KBM-7 (cell line): Measurements from ENCODE around the gene LTB4R.

Experiments used
- DNase-seq: peaks from one replicate; pipeline ENCODE4 v3.0.0-alpha.2; 2015
- in situ Hi-C: fragments of 300-500 bp; cut with MboI; formaldehyde crosslinking; loops from 2 replicates; pipeline ENCODE4 v1.14.3; 2020; ENCODE audit warnings: low sequenced_read_pairs, low pct_unique_long_range_greater_than_20kb, mixed read lengths

Gene LTB4R

DNA sequence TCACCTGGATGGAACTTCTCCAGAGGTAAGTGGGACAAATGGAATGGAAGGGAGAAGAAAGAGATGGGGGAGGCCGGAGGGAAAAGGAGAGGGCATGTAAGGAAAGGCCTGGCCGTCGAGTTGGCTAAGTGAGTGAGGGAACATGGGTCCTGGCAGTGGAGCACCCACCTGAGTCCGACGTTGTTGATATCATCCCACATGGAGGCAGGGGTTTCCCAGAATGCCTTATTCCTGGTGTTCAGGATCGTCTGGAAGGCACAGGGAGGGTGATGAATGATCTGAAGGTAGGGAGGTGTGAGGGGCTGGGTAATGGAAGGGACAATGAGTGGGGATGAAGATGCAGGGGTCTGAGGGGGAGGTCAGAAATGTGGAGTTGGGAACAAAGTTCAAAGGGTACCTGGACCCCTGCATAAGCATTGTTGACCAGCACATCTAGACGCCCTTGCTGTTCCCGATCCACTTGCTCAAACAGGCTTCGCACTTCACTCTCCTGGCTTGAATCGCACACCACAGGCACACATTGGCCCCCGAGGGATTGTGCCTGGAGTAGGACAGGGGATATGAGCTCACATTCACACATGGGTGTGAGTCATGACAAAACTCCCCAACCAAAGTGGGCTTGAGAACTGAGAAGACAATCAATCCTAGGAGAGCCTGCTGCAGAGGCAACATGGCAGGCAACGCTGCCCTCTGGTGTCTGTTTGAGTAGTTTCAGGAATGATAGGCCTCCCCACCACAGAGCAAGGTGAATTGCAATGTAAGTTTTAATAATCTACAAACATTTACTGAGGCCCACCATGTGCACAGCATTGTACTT, 14.8 kb upstream of the LTB4R start:
- in situ Hi-C loops: loop anchor here (10.0 kb wide), 1 partner anchor 52 kb away; the partner anchor contains the start of gene TINF2
- DNase-seq: peak; percentile 82

DNA sequence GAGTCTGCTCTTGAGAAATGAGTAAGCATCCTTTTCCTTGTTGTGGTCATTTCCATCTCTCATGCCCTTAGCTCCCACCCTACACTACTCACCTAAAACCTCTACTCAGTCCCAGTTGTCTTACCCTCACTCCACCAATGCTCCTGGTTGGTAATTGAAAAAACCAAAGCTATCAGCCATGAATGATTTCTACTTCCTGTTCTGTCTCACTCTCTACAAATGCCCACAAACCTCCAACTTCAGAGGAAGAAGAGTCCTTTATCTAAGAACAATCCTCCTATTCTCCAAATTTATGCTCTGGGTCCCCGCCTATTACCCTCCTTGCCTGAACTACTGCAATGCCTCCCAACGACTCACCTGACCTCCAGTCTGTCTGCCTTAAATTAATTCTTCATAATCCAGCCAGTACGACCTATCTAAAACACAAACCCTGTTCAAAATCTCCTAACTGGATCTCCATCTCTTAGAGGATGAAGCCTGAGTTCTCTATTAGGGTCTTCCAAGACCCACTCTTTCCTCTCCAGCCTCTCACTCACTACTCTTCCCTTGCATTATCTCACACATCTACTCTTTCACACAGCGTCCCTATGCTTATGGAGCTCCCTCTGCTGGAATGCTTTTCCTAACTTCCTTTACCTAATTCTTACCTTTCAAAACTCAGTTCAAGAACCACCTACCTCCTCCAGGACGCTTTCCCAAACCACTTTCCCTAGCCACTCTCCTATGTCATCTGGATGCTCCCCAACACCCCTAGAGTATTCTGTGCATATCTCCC, 13.9 kb upstream of the LTB4R start:
- in situ Hi-C loops: loop anchor here (10.0 kb wide), 1 partner anchor 53 kb away; the partner anchor contains the start of gene TINF2
- peak; percentile 75 for DNase-seq

DNA sequence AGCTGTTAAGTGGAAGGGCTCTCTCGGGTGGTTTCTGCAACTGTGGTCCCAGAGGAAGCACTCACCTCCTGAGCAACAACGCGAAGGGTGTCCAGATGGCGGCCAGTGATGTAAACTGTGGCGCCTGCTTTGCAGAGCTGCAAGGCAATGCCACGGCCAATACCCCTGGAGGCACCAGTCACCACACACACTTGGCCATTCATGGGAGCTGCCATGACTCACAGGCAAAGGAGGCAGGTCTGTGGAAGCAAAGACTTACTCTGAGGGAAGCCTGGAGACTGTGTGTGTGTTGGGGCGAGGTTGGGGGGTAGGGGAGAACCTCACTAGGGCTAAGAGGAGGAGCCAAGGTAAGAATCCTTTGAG, 12.4 kb upstream of the LTB4R start:
- DNase-seq: no peak
- in situ Hi-C loops: loop anchor here (10.0 kb wide), 1 partner anchor 54 kb away; the partner anchor contains the start of gene TINF2

DNA sequence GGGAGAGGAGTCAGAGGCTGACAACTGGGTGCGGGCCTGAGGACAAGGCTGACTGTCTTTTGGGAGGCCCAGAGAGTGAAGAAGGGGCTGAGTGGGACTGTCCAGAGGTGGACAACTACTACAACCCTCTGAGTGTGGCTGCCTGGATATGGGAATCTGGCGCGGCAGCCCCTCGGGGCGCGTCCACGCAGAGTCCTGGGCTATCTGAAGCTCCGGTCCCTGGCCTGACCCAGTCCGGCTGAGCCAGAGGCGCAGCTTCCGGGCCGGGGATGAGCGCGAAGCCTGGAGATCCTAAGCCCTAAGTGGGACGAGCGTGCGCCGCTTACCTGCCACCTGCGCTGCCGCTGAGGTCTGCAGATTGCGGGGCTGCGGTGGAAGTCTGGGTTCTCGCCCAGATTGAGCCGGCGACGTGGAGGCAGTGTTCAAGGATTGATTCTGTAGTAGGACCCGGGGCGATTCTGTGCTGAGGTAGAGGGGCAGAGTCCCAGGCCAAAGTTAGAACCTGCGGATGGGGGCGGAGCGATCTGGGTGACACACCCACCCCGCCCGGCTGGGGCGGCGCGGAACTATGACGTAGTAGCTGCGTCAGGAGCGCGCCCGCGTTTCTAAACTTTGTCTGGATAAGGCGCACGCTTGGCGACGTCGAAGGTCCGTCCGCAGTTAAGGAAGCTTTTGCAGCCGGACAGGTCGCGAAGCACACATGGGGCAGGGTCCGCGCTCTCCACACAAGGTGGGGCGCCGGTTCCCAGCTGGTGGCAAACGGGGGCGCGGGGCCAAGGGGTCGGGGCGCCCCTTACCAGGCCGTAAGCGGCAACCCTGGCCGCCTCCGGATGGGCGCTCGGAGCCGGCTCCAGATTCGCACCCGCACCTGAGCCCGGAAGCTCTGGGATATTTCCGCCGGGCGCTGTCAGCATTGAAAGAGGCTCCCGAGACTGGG, 11.8 kb upstream of the LTB4R start, which contains the start of the genes DHRS1 and NOP9:
DHRS1 (minus strand) TSS at position 526 of the 937 bp plus-strand sequence. CDS start 674 bp downstream, outside the sequence.
NOP9 (plus strand) TSS at position 596 of the 937 bp plus-strand sequence; CDS start at position 701, 105 bp downstream.
- in situ Hi-C loops: loop anchor here (10.0 kb wide), 1 partner anchor 55 kb away; the partner anchor contains the start of gene TINF2
- peak; percentile 95 for DNase-seq

DNA sequence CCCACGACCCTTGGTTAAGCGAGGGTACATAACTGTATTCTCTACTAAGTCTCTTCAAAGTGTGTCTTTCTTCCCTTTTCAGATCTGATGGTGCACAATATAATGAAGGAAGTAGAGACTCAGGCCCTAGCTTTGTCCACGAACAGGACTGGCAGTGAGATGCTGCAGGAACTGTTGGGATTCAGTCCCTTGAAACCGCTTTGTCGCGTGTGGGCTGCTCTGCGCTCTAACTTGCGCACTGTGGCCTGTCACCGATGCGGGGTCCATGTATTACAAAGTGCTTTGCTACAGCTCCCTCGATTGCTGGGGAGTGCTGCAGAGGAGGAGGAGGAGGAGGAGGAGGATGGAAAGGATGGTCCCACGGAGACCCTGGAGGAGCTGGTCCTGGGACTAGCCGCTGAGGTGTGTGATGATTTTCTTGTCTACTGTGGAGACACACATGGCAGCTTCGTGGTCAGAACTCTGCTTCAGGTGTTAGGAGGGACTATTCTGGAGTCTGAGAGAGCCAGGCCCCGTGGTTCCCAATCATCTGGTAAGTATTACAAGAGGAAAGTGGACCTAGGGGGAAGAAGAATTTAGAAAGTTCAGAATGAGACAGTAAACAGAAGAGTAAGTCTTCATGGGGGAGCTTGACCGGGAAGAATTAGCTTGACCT, 10.8 kb upstream of the LTB4R start:
- in situ Hi-C loops: no loop called here
- DNase-seq: no peak

DNA sequence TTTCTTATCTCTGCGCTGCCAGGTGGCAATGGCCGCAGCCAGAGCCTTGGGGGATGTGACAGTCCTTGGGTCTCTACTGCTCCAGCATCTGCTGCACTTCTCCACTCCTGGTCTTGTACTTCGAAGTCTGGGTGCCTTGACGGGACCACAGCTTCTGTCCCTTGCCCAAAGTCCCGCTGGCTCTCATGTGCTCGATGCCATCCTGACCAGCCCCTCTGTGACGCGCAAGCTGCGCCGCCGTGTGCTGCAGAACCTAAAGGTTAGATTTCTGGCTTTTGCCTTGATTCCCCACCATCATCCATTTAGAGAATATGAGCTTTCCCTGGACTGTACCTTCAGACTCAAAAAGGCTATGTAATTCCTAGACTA, 7.3 kb upstream of the LTB4R start:
- in situ Hi-C loops: no loop called here
- DNase-seq: no peak

DNA sequence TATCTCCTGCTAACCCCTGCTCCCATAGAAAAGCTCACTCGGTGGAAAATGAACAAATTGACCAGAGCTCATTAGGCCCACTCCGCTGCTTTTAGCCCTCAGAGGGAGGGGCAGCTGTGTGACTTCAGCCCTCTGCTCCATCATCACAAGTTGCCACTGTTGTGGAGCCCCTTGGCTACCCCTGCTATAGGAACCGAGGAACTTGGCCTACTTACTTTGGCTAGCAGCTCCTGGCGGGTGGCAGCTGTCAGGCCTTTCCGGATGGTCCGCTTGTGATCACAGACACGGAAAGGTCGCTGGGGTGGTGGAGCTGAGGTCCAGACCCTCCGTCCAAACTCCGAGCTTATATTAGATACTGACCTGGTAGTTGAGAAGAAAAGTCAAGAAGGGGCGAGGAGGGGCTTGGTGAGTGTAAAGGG, 4.1 kb upstream of the LTB4R start:
- in situ Hi-C loops: no loop called here
- DNase-seq: no peak

DNA sequence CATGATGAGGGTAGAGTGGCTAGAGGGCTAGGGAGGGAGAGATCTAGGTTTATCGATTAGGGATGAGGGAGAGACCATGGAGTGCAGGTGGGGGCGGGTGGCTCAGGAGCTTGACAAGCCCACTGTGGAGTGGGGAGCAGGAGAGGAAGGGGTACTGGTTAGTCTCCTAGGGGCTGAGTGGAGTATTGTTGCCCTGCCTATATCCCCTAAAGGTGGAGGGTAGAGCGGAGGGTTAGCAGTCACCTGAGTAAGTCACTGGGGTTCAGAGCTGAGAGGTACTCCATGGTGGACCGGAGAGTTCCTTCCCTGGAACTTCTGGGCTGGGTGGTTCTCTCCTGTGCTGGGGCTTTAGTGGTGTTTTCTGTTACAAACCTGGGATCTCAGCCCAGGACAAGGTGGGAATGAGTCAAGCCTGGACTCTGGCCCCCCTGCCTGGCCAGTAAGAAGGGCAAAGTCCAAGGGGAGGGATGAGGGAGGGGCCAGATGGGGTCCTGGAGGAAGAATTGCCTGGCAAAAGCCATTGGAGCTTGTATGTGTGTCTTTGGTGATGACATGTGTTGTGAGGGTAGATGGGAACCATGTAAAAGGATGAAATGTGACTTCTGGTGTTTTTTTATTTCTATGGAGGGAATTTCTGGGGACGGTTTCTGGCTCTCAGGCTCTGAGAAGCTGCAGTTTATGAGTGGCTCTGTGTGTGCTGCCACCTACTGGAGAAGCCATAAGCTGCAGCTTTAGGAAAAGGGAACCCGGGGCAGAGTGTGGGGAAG, 3.5 kb upstream of the LTB4R start, which contains the start of gene CIDEB:
CIDEB (minus strand) TSS at position 403 of the 767 bp plus-strand sequence; CDS start at position 284, 119 bp downstream.
- in situ Hi-C loops: no loop called here
- peak; percentile 87 for DNase-seq

DNA sequence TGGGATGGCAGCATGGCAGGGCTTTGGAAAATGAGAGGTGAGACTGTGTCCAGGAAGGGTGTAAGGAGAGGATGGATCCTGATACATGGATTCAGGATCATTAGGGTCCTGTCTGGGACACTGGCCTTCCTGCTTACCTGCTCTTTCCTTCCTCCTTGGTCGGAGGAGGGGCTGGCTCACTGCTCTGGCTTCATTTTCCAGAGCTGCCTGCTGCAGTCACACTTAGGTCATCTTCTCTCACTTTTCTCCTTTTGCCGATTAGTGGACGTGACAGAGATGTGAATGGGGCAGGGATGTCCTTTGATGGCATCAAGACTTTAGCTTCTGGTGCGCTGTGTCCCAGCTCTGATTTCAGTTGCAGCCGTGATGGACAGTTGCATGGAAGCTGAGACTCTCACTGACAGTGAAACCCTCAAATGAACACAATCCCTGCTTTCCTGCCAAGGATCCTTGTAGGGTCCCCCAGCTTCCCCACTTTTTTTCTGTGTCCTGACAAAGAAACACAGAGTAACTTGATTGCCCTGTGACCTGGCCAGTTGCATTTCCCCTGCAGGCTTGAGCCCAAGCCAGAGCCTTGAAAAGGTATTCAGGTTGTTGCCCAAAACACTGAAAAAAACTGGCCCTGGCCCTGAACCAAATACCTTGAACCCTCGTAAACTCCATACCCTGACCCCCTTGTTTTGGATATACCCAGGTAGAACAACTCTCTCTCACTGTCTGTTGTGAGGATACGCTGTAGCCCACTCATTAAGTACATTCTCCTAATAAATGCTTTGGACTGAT, 2.8 kb upstream of the LTB4R start:
- no peak for DNase-seq
- in situ Hi-C loops: no loop called here

DNA sequence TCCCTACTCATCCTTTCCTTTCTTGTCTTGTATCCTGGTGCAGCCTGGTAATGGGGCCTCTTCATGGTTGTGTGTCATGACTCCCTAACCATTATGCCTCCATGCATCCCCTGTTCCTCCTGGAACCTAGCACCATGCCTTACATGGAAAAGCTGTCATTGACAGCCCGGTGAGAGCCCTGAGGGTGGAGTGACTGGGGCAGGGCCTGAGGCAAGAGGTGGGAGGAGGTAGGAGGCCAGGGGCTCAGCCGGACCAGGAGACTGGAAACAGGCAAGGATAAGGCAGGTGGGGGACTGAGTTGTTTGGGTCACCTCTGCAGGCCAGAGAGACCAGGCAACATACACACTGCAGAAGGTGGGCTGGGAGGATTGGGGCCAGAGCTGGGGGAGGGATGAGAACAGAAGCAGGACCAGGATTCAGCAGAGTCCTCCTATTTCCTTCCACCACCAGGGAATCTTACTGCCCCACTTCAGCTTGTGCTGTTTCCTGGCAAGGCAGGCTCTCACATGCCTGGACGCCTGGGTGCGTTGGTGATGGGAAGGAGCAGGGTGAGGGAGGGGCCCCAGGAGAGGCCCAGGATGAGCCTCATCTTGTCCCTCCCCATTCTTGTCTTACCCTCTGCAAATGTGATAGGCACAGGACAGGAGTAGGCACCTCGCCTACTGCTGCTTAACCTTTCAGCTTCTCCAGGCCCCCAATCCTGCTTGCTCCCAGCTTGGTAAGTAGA, 1.6 kb upstream of the LTB4R start, which contains the start of gene LTB4R2:
LTB4R2 (plus strand) TSS at position 603 of the 727 bp plus-strand sequence. CDS start 525 bp downstream, outside the sequence.
- in situ Hi-C loops: no loop called here
- DNase-seq: no peak

DNA sequence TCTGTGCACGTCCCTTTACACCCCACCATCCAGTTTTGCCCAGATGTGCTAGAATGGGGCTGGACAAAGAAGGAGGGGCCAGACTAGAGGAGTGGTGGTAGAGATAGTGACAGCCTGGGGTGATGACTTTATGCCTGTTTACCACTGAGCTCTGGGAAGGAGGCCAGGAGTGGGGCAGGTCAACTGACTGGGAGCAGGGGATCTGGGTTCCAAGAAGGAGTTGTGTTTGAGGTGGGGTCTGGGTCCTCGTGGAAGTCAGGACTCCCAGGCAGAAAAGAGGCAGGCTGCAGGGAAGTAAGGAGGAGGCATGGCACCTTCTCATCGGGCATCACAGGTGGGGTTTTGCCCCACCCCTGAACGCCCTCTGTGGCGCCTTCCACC, 1.0 kb upstream of the LTB4R start:
- in situ Hi-C loops: no loop called here
- DNase-seq: no peak

DNA sequence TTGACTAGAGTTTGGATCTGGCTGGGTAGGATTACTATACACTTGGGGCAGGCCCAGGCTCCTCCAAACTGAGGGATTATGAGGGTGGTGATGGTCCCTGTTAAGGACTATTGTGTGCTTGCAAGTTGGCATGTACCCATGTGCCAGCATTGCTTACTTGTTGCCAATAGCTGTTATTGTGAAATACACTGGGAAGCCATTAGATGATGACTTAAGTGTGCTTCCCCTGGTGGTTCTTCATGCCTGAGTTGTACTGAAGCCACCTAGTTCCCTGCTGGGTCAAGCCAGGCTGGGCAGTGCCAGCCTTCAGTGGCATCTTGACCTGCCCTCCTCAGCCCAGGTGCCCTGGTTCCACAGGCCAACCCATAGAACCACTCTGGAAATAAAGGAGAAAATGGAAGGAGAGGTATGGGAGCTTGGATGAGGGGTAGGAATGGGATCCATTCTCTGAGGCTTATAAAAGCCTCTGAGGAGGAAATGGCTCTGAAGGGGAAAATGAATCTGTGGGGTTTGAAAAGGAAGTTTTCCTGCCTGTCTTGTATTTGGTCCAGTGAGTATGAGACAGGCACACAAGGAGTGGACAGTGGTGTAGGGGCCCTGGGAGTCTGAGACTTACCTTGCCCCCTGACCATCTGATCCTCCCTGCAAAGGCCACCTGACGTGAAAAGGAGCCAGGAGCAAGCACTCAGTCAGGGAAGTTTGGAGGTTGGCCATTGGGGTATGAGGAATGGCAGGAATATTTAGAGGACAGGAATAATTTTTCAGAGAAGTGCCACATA, 724 bp downstream of the LTB4R start:
- in situ Hi-C loops: no loop called here
- no peak for DNase-seq

DNA sequence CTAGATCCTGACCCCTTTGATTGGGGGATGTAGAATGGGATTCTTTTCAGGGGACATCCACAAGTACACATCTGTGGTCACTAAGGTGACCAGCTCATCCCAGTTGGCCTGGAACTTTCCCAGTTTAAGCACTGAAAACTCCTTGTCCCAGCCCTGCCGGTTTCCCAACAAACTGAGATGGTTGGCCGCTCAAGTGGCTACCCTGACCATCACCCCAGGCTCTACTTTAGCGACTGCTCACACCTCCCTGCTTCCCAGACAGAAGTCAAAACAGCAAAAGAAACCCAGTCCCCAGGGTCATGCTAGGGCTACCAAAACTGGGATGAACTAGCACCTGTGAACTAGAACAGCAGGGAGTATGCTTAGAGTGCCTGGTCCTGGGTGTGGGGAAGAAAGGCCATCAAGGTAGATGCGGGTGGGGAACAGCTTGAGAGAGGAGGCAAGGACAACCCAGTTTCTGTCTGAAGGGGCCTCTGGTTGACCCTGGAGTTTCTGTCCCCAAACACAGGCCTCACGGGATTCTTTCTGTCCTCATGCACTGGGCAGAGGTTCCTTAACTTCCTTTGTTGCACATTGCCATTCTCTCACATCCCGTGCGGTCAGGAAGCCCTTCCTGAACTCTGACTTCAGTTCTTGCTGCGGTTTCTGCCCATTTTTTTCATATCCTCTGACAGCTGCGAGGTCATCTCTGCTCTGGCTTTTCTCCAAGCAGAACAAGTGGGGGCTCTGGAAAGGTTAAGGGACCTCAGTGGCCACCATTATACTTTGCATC, 1.6 kb downstream of the LTB4R start:
- in situ Hi-C loops: no loop called here
- peak; percentile 82 for DNase-seq

DNA sequence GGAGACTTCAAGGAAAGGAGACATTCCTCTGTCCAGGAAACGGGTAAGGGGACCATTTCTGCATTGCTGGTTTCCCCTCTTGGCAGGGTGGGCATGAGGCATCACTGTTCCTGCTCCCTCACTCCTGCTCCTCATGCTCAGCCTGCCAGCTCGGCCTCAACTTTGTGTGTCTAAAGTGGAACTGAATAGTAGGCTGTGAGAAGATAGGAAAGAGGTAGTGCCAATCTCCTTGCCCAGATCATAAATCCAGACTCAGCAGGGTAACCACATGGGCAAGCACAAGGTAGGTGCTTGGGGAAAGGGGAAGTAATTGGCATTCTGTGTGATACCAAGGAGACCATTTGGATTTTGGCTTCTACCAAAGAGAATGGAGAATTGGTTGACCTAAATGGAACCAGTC, 2.6 kb downstream of the LTB4R start:
- in situ Hi-C loops: no loop called here
- peak; percentile 34 for DNase-seq
